ENCODE measurements around the gene SOX18. TPM values are rescaled to one million over a fixed set of nuclear protein-coding genes. Genes with fewer than 3 reads are reported as not detected.
A peak's percentile ranks its signal among the peaks of the same experiment; 100 is the strongest.

Gene SOX18
- total and polyA plus RNA-seq, 2 of the 13 experiments (the other 11 are each of a cell fraction or from before 2014, with no cell fraction given), result 1.6 to 1.9 TPM

DNA sequence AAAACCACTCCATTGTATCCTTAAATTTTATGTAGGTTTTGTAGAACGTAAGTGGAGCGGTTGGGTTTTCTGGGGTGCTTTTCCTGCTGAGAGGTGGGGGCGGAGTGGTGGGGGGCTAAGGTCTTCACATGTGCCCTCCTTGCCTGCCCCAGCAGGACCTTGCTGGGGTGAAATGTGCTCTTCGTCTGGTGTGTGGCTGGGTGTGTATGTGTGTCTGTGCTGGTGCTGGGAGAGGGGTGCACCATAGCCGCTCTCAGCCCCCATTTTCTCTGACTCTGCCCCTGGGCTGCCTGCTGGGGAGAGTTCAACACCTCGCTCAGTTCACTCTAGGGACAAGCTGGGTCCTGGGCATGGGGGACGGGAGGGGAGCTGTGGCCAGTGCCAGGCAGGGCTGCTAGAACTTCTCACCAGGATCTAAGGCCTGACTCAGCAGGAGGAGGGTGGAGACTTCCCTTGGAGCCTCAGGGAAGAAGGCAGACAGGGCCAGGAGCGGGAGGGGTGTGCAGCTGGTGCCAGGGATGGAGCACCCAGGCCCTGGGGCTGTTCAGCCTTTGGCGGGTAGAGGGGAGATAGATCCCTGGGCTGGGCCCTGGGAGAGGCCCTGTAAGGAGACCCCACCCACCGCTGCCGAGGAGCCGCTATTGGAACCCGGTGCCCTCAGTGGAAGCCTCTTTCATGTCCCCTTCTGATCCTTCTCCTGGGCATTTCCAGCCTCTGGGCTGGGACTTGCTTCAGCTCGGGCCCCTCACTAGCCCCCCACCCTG lies 4.8 kb downstream of the SOX18 start (continued):
- TF ChIP-seq, protein P1, sequence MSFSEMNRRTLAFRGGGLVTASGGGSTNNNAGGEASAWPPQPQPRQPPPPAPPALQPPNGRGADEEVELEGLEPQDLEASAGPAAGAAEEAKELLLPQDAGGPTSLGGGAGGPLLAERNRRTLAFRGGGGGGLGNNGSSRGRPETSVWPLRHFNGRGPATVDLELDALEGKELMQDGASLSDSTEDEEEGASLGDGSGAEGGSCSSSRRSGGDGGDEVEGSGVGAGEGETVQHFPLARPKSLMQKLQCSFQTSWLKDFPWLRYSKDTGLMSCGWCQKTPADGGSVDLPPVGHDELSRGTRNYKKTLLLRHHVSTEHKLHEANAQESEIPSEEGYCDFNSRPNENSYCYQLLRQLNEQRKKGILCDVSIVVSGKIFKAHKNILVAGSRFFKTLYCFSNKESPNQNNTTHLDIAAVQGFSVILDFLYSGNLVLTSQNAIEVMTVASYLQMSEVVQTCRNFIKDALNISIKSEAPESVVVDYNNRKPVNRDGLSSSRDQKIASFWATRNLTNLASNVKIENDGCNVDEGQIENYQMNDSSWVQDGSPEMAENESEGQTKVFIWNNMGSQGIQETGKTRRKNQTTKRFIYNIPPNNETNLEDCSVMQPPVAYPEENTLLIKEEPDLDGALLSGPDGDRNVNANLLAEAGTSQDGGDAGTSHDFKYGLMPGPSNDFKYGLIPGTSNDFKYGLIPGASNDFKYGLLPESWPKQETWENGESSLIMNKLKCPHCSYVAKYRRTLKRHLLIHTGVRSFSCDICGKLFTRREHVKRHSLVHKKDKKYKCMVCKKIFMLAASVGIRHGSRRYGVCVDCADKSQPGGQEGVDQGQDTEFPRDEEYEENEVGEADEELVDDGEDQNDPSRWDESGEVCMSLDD (CRISPR knock-in tag; IDR thresholded peaks at IDR 0.05; ENCODE audit: borderline replicate concordance), result no peak
- TF ChIP-seq TEAD2 (CRISPR knock-in tag; IDR thresholded peaks at IDR 0.05) (no peak), ZSCAN22 (CRISPR knock-in tag; IDR thresholded peaks at IDR 0.05) (no peak), SP1 (IDR thresholded peaks at IDR 0.05) (no peak), SP1 (CRISPR knock-in tag; IDR thresholded peaks at IDR 0.05) (no peak), ZNF180 (CRISPR knock-in tag; IDR thresholded peaks at IDR 0.05; ENCODE audit: borderline replicate concordance, low read depth) (no peak), HNRNPL (IDR thresholded peaks at IDR 0.05; ENCODE audit: low read depth, low read length) (0 out of 2 replicates have a peak, but pooled peaks have one; percentile 39), ZNF12 (CRISPR knock-in tag; IDR thresholded peaks at IDR 0.05) (peak; percentile 76; the same call in 1 of the 2 replicates), TBX2 (CRISPR knock-in tag; IDR thresholded peaks at IDR 0.05; ENCODE audit: borderline replicate concordance) (no peak), KAT7 (CRISPR knock-in tag; IDR thresholded peaks at IDR 0.05; ENCODE audit: borderline replicate concordance) (no peak), YEATS2 (CRISPR knock-in tag; IDR thresholded peaks at IDR 0.05; ENCODE audit: borderline replicate concordance) (no peak)
- TF ChIP-seq, protein P2, sequence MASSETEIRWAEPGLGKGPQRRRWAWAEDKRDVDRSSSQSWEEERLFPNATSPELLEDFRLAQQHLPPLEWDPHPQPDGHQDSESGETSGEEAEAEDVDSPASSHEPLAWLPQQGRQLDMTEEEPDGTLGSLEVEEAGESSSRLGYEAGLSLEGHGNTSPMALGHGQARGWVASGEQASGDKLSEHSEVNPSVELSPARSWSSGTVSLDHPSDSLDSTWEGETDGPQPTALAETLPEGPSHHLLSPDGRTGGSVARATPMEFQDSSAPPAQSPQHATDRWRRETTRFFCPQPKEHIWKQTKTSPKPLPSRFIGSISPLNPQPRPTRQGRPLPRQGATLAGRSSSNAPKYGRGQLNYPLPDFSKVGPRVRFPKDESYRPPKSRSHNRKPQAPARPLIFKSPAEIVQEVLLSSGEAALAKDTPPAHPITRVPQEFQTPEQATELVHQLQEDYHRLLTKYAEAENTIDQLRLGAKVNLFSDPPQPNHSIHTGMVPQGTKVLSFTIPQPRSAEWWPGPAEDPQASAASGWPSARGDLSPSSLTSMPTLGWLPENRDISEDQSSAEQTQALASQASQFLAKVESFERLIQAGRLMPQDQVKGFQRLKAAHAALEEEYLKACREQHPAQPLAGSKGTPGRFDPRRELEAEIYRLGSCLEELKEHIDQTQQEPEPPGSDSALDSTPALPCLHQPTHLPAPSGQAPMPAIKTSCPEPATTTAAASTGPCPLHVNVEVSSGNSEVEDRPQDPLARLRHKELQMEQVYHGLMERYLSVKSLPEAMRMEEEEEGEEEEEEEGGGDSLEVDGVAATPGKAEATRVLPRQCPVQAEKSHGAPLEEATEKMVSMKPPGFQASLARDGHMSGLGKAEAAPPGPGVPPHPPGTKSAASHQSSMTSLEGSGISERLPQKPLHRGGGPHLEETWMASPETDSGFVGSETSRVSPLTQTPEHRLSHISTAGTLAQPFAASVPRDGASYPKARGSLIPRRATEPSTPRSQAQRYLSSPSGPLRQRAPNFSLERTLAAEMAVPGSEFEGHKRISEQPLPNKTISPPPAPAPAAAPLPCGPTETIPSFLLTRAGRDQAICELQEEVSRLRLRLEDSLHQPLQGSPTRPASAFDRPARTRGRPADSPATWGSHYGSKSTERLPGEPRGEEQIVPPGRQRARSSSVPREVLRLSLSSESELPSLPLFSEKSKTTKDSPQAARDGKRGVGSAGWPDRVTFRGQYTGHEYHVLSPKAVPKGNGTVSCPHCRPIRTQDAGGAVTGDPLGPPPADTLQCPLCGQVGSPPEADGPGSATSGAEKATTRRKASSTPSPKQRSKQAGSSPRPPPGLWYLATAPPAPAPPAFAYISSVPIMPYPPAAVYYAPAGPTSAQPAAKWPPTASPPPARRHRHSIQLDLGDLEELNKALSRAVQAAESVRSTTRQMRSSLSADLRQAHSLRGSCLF (CRISPR knock-in tag; IDR thresholded peaks at IDR 0.05; ENCODE audit: borderline replicate concordance), result no peak
- TF ChIP-seq, protein P3, sequence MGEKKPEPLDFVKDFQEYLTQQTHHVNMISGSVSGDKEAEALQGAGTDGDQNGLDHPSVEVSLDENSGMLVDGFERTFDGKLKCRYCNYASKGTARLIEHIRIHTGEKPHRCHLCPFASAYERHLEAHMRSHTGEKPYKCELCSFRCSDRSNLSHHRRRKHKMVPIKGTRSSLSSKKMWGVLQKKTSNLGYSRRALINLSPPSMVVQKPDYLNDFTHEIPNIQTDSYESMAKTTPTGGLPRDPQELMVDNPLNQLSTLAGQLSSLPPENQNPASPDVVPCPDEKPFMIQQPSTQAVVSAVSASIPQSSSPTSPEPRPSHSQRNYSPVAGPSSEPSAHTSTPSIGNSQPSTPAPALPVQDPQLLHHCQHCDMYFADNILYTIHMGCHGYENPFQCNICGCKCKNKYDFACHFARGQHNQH (CRISPR knock-in tag; IDR thresholded peaks at IDR 0.05), result no peak
- TF ChIP-seq, protein P4, sequence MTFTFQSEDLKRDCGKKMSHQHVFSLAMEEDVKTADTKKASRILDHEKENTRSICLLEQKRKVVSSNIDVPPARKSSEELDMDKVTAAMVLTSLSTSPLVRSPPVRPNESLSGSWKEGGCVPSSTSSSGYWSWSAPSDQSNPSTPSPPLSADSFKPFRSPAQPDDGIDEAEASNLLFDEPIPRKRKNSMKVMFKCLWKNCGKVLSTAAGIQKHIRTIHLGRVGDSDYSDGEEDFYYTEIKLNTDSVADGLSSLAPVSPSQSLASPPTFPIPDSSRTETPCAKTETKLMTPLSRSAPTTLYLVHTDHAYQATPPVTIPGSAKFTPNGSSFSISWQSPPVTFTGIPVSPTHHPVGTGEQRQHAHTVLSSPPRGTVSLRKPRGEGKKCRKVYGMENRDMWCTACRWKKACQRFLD (CRISPR knock-in tag; IDR thresholded peaks at IDR 0.05; ENCODE audit: borderline replicate concordance), result no peak
- TF ChIP-seq, protein P5, sequence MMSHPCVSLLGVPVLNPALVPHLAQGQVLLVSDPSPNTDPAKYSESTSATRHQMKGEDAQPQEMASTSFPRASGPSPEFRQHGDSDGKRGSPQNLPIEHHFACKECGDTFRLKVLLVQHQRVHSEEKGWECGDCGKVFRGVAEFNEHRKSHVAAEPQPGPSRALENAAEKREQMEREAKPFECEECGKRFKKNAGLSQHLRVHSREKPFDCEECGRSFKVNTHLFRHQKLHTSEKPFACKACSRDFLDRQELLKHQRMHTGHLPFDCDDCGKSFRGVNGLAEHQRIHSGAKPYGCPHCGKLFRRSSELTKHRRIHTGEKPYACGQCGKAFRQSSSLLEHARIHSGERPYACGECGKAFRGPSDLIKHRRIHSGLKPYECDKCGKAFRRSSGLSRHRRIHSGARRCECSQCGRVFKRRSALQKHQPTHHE (CRISPR knock-in tag; IDR thresholded peaks at IDR 0.05; ENCODE audit: borderline replicate concordance), result no peak

All from HepG2 (cell line).